ENCODE measurements around the gene VPS37C. TPM values are rescaled to one million over a fixed set of nuclear protein-coding genes. Genes with fewer than 3 reads are reported as not detected.

The VPS37C gene
- total RNA-seq, 2 donors from 2014 or later: 23.0 to 32.7 TPM

DNA sequence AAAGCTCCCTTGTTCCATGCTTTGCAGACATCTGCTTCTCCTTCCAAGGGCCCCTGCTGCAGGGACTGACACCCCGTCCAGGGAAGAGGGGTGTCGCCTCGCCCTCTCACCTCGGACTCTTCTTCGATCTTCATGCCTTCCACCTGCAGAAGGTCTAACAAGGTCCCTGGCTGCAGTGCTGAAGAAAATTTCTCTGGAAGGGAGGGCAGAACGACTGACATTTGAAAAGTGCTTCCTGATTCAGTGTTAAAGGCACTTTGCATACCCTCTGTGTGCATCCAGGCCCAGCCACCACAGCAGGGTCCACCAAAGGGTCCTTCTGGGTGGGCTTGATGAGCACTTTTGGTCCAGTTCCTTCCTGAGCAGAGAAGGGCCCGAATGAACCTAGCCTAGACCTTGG, 28.1 kb downstream of the VPS37C start:
- Histone ChIP-seq H3K27ac (no peak overlapping the region), H3K4me1 (ENCODE audit: control insufficient read depth in 1 of 2, low read depth in 2 of 2) (peaks cover 0 to 6% of the 10 kb centered on the region in 2 donors), H3K27me3 (replicated peaks; ENCODE audit: insufficient read depth) (no peaks in the 10 kb centered on the region), H3K4me3 (no peak overlapping the region), H3K36me3 (peaks cover 13% of the 10 kb centered on the region), H3K9me3 (no peaks in the 10 kb centered on the region)
- no peak for ATAC-seq (ENCODE audit: insufficient number of reproducible peaks, low FRiP score, low read depth)
- no peak for TF ChIP-seq CTCF (IDR thresholded peaks at IDR 0.05)
- DNase-seq (ENCODE audit: low spot score): no peak

DNA sequence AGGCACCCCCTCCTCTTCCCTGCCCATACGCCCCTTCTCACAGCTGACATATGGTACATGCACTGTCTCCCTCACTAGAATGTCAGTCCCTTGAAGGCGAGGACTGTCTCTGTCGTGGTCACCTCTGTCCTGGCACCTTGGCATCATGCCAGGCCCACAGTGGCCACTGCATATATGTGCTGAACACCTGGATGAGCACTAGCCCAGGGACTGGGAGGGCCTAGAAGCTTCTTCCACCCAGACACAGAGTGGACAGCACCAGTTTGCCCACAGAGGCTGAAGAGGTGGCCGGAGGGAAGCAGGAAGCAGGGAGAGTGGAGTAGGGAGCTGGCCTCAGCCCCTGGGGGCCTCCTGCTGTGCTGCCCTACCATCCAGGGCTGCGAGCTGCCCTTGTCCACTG, 28.6 kb downstream of the VPS37C start:
- Histone ChIP-seq H3K4me1 (ENCODE audit: control insufficient read depth in 1 of 2, low read depth in 2 of 2) (peaks cover 0 to 6% of the 10 kb centered on the region in 2 donors), H3K27me3 (replicated peaks; ENCODE audit: insufficient read depth) (no peaks in the 10 kb centered on the region), H3K4me3 (no peak overlapping the region), H3K27ac (no peak overlapping the region), H3K36me3 (peaks cover 13% of the 10 kb centered on the region), H3K9me3 (no peaks in the 10 kb centered on the region)
- TF ChIP-seq CTCF (IDR thresholded peaks at IDR 0.05): no peak
- ATAC-seq (ENCODE audit: insufficient number of reproducible peaks, low FRiP score, low read depth) (no peak), DNase-seq (ENCODE audit: low spot score) (no peak)

DNA sequence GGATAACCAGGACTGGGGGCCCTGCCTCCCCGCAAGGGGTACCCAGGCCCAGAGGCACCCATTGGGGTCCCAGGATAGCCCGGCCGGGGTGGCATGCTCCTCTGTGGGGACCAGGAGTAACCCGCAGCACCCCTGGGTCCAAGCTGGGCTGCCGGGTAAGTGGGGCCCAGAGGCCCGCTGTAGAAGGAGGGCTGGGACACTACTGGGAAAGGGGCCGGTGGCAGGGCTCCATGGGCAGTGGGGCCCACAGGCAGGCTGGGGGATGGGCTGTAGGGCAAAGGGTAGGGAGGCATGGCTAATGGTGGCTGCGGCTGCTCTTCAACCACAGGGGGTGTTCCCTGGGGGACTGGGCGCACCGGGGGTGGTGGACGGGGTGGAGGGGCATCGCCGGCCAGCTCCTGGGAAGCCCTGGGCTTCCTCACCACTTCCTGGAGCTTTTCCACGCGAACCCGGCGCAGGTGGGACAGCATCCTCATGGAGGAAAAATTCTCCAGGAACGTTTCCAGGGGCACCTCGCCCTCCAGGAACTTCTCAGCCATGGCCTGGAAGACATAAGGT, 29.1 kb downstream of the VPS37C start:
- TF ChIP-seq CTCF (IDR thresholded peaks at IDR 0.05): no peak
- Histone ChIP-seq H3K4me3 (no peak overlapping the region), H3K27ac (no peak overlapping the region), H3K36me3 (peaks cover 13% of the 10 kb centered on the region), H3K4me1 (ENCODE audit: control insufficient read depth in 1 of 2, low read depth in 2 of 2) (peaks cover 0 to 6% of the 10 kb centered on the region in 2 donors), H3K9me3 (no peaks in the 10 kb centered on the region), H3K27me3 (replicated peaks; ENCODE audit: insufficient read depth) (no peaks in the 10 kb centered on the region)
- ATAC-seq (ENCODE audit: insufficient number of reproducible peaks, low FRiP score, low read depth): no peak
- no peak for DNase-seq (ENCODE audit: low spot score)

DNA sequence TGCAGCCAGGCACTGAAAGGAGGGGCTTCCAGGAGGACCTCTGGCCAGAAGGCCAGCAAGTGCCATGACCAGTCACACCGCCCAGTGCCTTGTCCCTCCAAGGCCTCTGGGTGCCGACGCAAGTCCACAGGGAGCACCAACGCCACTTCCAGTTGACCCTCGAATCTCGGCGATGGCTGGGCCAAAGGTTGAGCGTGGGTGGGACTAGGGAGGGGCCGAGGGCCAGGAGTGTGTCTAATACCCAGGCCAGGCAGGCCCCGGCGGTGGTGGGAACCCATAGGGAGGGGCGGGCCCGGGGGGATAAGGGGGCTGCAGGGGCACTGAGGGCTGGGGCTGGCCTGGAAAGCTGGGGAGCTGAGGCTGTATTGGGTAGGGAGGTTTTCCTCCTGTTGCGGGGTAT, 29.6 kb downstream of the VPS37C start:
- H3K27ac ChIP-seq: no peak overlapping the region

DNA sequence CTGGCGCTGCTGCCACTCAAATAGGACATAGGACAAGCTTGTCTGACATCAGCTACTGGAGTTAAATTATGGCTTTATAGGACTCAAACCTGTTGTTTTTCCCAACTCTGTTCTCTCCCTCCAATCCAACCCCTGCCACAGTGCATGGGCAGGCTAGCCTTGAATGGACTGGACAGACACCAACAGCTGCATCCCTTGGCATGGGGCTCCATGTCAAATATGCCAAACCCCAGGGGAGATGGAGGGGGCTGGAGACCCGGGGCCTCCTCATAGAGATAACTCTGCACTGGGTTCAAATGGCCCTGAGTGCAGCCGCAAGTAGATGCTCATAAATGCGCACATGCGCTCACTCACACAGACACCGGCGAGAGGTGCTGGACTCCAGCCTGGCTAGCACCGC, 30.0 kb downstream of the VPS37C start:
- H3K36me3 ChIP-seq: peaks cover 13% of the 10 kb centered on the region

More for the DNA sequence above, 29.6 kb downstream of the VPS37C start:
- H3K4me1 ChIP-seq (ENCODE audit: control insufficient read depth in 1 of 2, low read depth in 2 of 2): peaks cover 0 to 9% of the 10 kb centered on the region in 2 donors
- no peaks in the 10 kb centered on the region for H3K27me3 ChIP-seq (replicated peaks; ENCODE audit: insufficient read depth)
- no peak for TF ChIP-seq CTCF (IDR thresholded peaks at IDR 0.05)
- H3K36me3 ChIP-seq: peaks cover 13% of the 10 kb centered on the region
- no peaks in the 10 kb centered on the region for H3K9me3 ChIP-seq
- no peak overlapping the region for H3K4me3 ChIP-seq
- ATAC-seq (ENCODE audit: insufficient number of reproducible peaks, low FRiP score, low read depth): no peak
- no peak for DNase-seq (ENCODE audit: low spot score)

More for the DNA sequence above, 30.0 kb downstream of the VPS37C start:
- Histone ChIP-seq H3K4me1 (ENCODE audit: control insufficient read depth in 1 of 2, low read depth in 2 of 2) (peaks cover 0 to 13% of the 10 kb centered on the region in 2 donors), H3K4me3 (no peak overlapping the region), H3K9me3 (no peaks in the 10 kb centered on the region), H3K27ac (no peak overlapping the region), H3K27me3 (replicated peaks; ENCODE audit: insufficient read depth) (no peaks in the 10 kb centered on the region)
- DNase-seq (ENCODE audit: low spot score) (no peak), ATAC-seq (ENCODE audit: insufficient number of reproducible peaks, low FRiP score, low read depth) (no peak)
- no peak for TF ChIP-seq CTCF (IDR thresholded peaks at IDR 0.05)

Measured in thoracic aorta (tissue), 2 donors.